Neural crest cell (in vitro differentiated cells): ENCODE data around the gene TMEM59L. TPM values are rescaled to one million over a fixed set of nuclear protein-coding genes. Genes with fewer than 3 reads are reported as not detected.
A peak's percentile ranks its signal among the peaks of the same experiment; 100 is the strongest.

Experiments
- DNase-seq: peaks from one replicate; pipeline ENCODE4 v3.0.0; 2021; ENCODE audit warnings: low read depth, mixed read lengths, low spot score
- H3K27ac Mint-ChIP-seq: one replicate; pipeline ENCODE4 v1.8.0; 2021; ENCODE audit warnings: mild to moderate bottlenecking, mixed read lengths; ENCODE audit not compliant: unreplicated experiment
- H3K27me3 Mint-ChIP-seq: 2 replicates; pipeline ENCODE4 v1.8.0; 2021; ENCODE audit warnings: low read depth, mild to moderate bottlenecking, mixed read lengths
- H3K36me3 Mint-ChIP-seq: 2 replicates; pipeline ENCODE4 v1.8.0; 2021; ENCODE audit warnings: low read depth, mild to moderate bottlenecking, mixed read lengths
- H3K4me1 Mint-ChIP-seq: 2 replicates; pipeline ENCODE4 v1.8.0; 2021; ENCODE audit warnings: mixed read lengths
- H3K4me3 Mint-ChIP-seq: one replicate; pipeline ENCODE4 v1.8.0; 2021; ENCODE audit warnings: mild to moderate bottlenecking, mixed read lengths
- H3K9me3 Mint-ChIP-seq: 2 replicates; pipeline ENCODE4 v1.8.0; 2021; ENCODE audit warnings: mixed read lengths
- total RNA-seq: library from RNA; stranded (reverse); gene quantifications from 2 replicates; pipeline ENCODE4 v1.2.1, GENCODE V29; 2021
- TF ChIP-seq, protein P1 (sequence below): fragments of 200-600 bp; sonication (generic); conservative IDR thresholded peaks from 2 replicates; pipeline ENCODE4 v1.5.0; 2021; ENCODE audit warnings: antibody characterized with exemption, mild to moderate bottlenecking

The TMEM59L gene
- total RNA-seq, 1 donor from 2014 or later = 6.4 TPM

DNA sequence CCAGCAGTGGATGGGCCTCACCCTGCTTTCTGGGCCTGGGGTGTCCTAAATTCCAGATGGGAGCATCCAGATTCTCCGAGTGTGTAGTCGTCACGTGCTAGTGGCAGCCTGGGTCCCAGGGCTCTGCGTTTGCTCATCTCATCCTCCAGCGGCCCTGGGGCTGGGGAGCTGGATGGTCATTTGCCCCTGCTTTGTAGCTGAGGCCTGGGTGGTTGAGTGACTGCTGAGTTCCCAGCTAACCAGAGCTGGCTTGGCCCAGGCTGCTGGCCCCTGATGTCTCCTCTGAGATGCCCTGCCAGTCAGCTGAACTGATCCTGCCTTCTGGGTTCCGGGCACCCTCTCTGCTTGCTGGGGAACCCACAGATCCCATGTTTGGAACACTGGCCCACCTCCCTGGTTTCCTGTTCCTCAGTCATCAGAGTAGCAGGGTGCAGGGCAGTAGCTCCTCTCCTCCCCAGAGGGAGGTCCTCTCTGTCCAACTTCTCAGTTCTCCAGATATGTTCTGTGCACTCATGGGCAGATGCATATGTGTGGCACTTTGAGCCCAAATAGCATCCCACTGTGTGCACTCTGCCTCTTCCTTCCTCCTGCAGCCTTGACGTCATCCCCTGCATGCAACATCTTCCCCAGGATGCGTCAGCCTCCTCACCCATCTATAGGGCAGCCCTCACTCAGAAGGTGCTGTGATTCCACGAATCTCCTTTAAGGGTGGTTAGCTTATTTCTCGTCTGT, 48.4 kb downstream of the TMEM59L start:
- Mint-ChIP-seq H3K27me3 (peaks cover 6% of the 10 kb centered on the region), H3K4me3 (peak overlapping the region; percentile 15), H3K36me3 (peaks cover 3% of the 10 kb centered on the region), H3K4me1 (peaks cover 32% of the 10 kb centered on the region), H3K9me3 (no peaks in the 10 kb centered on the region), H3K27ac (no peak overlapping the region)
- TF ChIP-seq, protein P1, sequence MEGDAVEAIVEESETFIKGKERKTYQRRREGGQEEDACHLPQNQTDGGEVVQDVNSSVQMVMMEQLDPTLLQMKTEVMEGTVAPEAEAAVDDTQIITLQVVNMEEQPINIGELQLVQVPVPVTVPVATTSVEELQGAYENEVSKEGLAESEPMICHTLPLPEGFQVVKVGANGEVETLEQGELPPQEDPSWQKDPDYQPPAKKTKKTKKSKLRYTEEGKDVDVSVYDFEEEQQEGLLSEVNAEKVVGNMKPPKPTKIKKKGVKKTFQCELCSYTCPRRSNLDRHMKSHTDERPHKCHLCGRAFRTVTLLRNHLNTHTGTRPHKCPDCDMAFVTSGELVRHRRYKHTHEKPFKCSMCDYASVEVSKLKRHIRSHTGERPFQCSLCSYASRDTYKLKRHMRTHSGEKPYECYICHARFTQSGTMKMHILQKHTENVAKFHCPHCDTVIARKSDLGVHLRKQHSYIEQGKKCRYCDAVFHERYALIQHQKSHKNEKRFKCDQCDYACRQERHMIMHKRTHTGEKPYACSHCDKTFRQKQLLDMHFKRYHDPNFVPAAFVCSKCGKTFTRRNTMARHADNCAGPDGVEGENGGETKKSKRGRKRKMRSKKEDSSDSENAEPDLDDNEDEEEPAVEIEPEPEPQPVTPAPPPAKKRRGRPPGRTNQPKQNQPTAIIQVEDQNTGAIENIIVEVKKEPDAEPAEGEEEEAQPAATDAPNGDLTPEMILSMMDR = no peak
- DNase-seq = no peak

DNA sequence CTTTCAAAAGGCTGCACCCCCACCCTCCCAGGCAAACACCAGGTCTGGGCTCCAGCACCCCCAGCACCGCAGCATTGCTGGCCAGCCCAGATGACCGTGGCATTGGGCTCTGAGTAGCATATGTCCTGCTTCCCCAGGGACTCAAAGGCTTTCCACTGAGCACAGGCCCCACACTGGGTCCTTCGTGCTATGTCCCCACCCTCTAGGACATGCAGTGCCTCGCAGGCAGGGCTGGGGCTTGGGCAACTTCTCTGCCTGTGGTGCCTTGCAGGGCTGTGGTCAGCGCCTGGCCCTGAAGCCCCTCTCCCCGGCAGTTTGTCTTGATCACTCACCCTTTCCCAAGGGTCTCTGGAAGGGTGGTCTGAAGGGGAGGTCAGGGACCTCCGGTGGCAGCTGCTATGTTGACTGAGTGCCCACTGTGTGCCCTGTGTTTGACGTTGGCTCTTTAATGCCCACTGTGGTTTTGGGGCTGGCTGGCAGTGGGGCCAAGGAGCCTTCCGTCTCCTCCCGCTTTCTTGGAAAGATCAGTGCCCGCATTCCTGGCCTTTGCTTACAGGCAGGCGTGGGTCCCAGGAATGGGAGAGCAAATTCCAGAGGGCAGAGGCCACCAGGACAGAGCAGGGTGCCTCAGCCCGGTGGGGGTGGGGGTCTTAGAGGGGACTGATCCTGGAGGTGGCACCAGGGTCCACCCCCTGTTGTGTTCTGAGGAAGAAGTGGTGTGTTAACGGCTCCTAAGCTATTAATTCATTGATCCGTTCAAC, 50.5 kb downstream of the TMEM59L start:
- H3K9me3 Mint-ChIP-seq = no peaks in the 10 kb centered on the region
- TF ChIP-seq, protein P1 = no peak
- no peak overlapping the region for H3K4me3 Mint-ChIP-seq
- H3K36me3 Mint-ChIP-seq = peaks cover 3% of the 10 kb centered on the region
- no peak for DNase-seq
- no peak overlapping the region for H3K27ac Mint-ChIP-seq
- H3K4me1 Mint-ChIP-seq = peaks cover 17% of the 10 kb centered on the region
- H3K27me3 Mint-ChIP-seq = peaks cover 3% of the 10 kb centered on the region

DNA sequence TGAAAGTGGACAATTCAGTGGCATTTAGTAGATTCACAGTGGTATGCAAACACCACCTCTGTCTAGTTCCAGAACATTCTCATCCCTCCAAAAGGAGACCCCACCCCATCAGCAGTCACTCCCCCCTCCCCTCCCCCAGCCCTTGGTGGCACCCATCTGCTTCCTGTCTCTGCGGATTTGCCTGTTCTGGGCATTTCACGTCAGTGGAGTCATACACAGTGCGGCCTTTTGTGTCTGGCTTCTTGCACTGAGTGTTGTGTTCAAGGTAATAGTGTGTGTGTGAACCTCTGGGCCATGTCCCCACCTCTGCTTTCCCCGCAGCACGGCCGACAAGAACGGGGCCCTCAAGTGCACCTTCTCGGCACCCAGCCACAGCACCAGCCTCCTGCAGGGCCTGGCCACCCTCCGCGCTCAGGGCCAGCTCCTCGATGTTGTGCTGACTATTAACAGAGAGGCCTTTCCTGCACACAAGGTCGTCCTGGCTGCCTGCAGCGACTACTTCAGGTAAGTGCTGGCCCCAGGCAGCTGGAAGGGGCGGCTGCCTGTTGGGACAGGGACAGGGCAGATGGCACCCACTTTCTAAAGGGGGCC, 51.4 kb downstream of the TMEM59L start:
- Mint-ChIP-seq H3K27me3 (no peaks in the 10 kb centered on the region), H3K27ac (no peak overlapping the region), H3K9me3 (no peaks in the 10 kb centered on the region)

DNA sequence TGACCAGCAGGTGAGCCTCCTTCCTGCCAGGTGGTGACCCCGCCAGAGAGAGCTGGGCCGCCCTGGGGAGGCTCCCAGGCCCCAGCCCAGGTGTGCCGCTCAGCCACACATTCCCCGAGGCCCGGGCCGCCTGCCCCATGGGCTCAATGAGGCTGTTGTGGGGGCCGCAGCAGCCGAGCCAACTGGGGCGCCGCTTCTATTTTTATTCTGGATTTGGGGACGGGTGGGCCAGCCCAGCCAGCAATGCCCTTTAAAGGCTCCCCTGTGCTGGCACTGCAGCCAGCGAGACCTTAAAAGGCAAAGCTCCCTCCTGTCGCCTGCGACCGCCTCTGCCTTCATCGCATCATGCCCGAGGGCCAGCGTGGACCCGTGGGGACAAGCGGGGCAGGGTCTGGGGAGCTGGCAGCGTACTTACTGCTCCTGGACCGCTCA, 53.1 kb downstream of the TMEM59L start:
- no peaks in the 10 kb centered on the region for H3K27me3 Mint-ChIP-seq
- no peaks in the 10 kb centered on the region for H3K9me3 Mint-ChIP-seq
- peaks cover 4% of the 10 kb centered on the region for H3K4me1 Mint-ChIP-seq
- peaks cover 3% of the 10 kb centered on the region for H3K36me3 Mint-ChIP-seq
- TF ChIP-seq, protein P1 = no peak
- DNase-seq = no peak
- H3K27ac Mint-ChIP-seq = no peak overlapping the region
- no peak overlapping the region for H3K4me3 Mint-ChIP-seq

More for the DNA sequence above, 51.4 kb downstream of the TMEM59L start:
- Mint-ChIP-seq H3K36me3 (peaks cover 3% of the 10 kb centered on the region), H3K4me3 (no peak overlapping the region), H3K4me1 (peaks cover 8% of the 10 kb centered on the region)
- DNase-seq = no peak
- TF ChIP-seq, protein P1 = no peak

DNA sequence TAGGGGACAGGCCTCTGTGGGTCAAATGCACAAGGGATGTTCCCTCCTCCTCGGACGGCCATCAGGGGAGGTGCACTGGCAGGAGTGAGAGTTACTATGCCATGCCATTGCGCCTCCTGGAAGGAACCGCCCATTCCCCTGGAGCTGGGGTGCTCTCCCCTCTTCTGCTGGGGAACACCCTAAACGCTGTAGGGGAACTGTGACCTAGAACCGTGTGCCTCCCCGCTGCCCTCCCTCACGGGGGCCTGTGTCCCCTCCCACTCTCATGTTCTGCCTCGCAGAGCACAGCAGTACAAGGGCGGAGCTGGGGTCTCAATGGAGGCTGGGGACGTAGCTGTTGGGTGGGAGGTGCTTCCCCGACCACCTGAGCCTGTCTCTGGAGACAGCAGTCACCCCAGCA, 53.6 kb downstream of the TMEM59L start:
- Mint-ChIP-seq H3K27me3 (no peaks in the 10 kb centered on the region), H3K27ac (no peak overlapping the region)
- TF ChIP-seq, protein P1 = no peak

More for the DNA sequence above, 53.6 kb downstream of the TMEM59L start:
- H3K36me3 Mint-ChIP-seq = peaks cover 2% of the 10 kb centered on the region
- H3K4me3 Mint-ChIP-seq = no peak overlapping the region
- H3K4me1 Mint-ChIP-seq = peaks cover 4% of the 10 kb centered on the region
- DNase-seq = no peak
- H3K9me3 Mint-ChIP-seq = no peaks in the 10 kb centered on the region
